ENCODE results near the gene PLA2G1B. TPM values are rescaled to one million over a fixed set of nuclear protein-coding genes. Genes with fewer than 3 reads are reported as not detected.

Gene PLA2G1B
- total RNA-seq, 1 donor, result not detected

DNA sequence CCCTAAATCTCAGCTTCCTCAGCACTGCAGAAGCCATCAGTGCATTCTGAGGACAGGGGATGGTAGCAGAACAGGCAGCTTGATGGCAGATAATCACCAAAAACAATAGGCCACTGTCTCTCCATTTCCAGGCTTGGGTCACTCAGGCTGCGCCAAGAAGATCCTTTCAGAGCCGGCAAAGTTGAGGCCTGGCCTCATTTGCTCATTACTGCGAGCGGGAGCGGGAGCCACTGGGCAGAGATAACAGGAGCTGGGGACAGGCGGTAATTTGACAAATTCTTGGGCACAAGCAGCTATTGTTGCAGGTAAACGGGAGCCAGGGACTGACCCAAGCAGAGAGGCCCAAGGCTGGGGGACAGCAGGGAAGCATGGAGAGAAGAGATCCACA is 39.3 kb upstream of the PLA2G1B start:
- TF ChIP-seq, protein P1, sequence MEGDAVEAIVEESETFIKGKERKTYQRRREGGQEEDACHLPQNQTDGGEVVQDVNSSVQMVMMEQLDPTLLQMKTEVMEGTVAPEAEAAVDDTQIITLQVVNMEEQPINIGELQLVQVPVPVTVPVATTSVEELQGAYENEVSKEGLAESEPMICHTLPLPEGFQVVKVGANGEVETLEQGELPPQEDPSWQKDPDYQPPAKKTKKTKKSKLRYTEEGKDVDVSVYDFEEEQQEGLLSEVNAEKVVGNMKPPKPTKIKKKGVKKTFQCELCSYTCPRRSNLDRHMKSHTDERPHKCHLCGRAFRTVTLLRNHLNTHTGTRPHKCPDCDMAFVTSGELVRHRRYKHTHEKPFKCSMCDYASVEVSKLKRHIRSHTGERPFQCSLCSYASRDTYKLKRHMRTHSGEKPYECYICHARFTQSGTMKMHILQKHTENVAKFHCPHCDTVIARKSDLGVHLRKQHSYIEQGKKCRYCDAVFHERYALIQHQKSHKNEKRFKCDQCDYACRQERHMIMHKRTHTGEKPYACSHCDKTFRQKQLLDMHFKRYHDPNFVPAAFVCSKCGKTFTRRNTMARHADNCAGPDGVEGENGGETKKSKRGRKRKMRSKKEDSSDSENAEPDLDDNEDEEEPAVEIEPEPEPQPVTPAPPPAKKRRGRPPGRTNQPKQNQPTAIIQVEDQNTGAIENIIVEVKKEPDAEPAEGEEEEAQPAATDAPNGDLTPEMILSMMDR (IDR thresholded peaks at IDR 0.05; ENCODE audit: extremely low read depth, low read depth, low read length), result no peak
- Histone ChIP-seq H3K4me1 (ENCODE audit: insufficient read depth, low read length) (peaks cover 3% of the 10 kb centered on the region), H3K4me3 (ENCODE audit: insufficient read depth, low read length) (no peak overlapping the region), H3K27ac (ENCODE audit: low read depth, low read length) (no peak overlapping the region), H3K9me3 (ENCODE audit: low read depth, low read length) (no peaks in the 10 kb centered on the region), H3K79me2 (ENCODE audit: insufficient read depth, low read length) (no peaks in the 10 kb centered on the region), H2AFZ (ENCODE audit: low read length) (no peak overlapping the region), H3K27me3 (ENCODE audit: insufficient read depth, low read length) (peaks cover 47% of the 10 kb centered on the region), H3K36me3 (ENCODE audit: insufficient read depth, low read length) (no peaks in the 10 kb centered on the region), H4K20me1 (ENCODE audit: insufficient read depth, low read length) (no peaks in the 10 kb centered on the region), H3K4me2 (ENCODE audit: insufficient read depth, low read length) (no peak overlapping the region)
- DNase-seq (ENCODE audit: insufficient read length, low spot score, missing footprints), result peak; percentile 76

DNA sequence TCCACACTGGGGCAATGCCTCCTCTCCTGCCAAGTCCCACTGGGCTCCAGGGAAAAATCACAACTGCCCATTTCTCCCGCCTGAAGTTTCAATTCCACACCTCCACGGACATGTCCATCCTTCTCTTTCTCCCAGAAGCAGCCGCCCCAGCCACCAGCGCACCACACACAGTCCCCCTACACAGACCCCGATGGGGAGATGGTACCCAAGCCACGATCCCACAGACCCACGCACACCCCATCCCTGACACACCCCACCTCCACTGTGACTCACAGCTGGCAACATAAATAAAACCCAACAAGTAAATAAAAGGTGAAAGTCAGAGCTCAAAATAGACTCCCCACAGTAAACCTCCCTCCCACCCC is 38.7 kb upstream of the PLA2G1B start:
- no peaks in the 10 kb centered on the region for H3K9me3 ChIP-seq (ENCODE audit: low read depth, low read length)
- H3K4me2 ChIP-seq (ENCODE audit: insufficient read depth, low read length), result no peak overlapping the region
- H3K36me3 ChIP-seq (ENCODE audit: insufficient read depth, low read length), result no peaks in the 10 kb centered on the region
- no peak overlapping the region for H2AFZ ChIP-seq (ENCODE audit: low read length)
- peaks cover 4% of the 10 kb centered on the region for H3K4me1 ChIP-seq (ENCODE audit: insufficient read depth, low read length)
- H3K27ac ChIP-seq (ENCODE audit: low read depth, low read length), result no peak overlapping the region
- no peak overlapping the region for H3K4me3 ChIP-seq (ENCODE audit: insufficient read depth, low read length)
- TF ChIP-seq, protein P1 (IDR thresholded peaks at IDR 0.05; ENCODE audit: extremely low read depth, low read depth, low read length), result no peak
- peaks cover 43% of the 10 kb centered on the region for H3K27me3 ChIP-seq (ENCODE audit: insufficient read depth, low read length)
- no peak for DNase-seq (ENCODE audit: insufficient read length, low spot score, missing footprints)
- H4K20me1 ChIP-seq (ENCODE audit: insufficient read depth, low read length), result no peaks in the 10 kb centered on the region
- no peaks in the 10 kb centered on the region for H3K79me2 ChIP-seq (ENCODE audit: insufficient read depth, low read length)

- Histone ChIP-seq H3K36me3 (ENCODE audit: insufficient read depth, low read length) (no peaks in the 10 kb centered on the region), H2AFZ (ENCODE audit: low read length) (no peak overlapping the region), H3K4me1 (ENCODE audit: insufficient read depth, low read length) (peaks cover 4% of the 10 kb centered on the region), H3K79me2 (ENCODE audit: insufficient read depth, low read length) (no peaks in the 10 kb centered on the region), H3K9me3 (ENCODE audit: low read depth, low read length) (no peaks in the 10 kb centered on the region), H3K4me3 (ENCODE audit: insufficient read depth, low read length) (no peak overlapping the region), H3K4me2 (ENCODE audit: insufficient read depth, low read length) (no peak overlapping the region), H3K27ac (ENCODE audit: low read depth, low read length) (no peak overlapping the region), H4K20me1 (ENCODE audit: insufficient read depth, low read length) (no peaks in the 10 kb centered on the region), H3K27me3 (ENCODE audit: insufficient read depth, low read length) (peaks cover 38% of the 10 kb centered on the region)
- no peak for DNase-seq (ENCODE audit: insufficient read length, low spot score, missing footprints)
- TF ChIP-seq, protein P1 (IDR thresholded peaks at IDR 0.05; ENCODE audit: extremely low read depth, low read depth, low read length), result no peak
Observed at GRCh38 chr12:120365675-120366340, 38.2 kb upstream of the PLA2G1B start.

GRCh38 chr12:120364487-120364886 is 36.9 kb upstream of the PLA2G1B start:
- no peaks in the 10 kb centered on the region for H3K79me2 ChIP-seq (ENCODE audit: insufficient read depth, low read length)
- H3K27ac ChIP-seq (ENCODE audit: low read depth, low read length), result no peak overlapping the region
- no peaks in the 10 kb centered on the region for H4K20me1 ChIP-seq (ENCODE audit: insufficient read depth, low read length)
- H3K4me2 ChIP-seq (ENCODE audit: insufficient read depth, low read length), result no peak overlapping the region
- no peaks in the 10 kb centered on the region for H3K9me3 ChIP-seq (ENCODE audit: low read depth, low read length)
- H3K4me3 ChIP-seq (ENCODE audit: insufficient read depth, low read length), result no peak overlapping the region
- H3K4me1 ChIP-seq (ENCODE audit: insufficient read depth, low read length), result peaks cover 4% of the 10 kb centered on the region
- peak; percentile 38 for DNase-seq (ENCODE audit: insufficient read length, low spot score, missing footprints)
- TF ChIP-seq, protein P1 (IDR thresholded peaks at IDR 0.05; ENCODE audit: extremely low read depth, low read depth, low read length), result no peak
- H3K27me3 ChIP-seq (ENCODE audit: insufficient read depth, low read length), result peaks cover 24% of the 10 kb centered on the region
- no peaks in the 10 kb centered on the region for H3K36me3 ChIP-seq (ENCODE audit: insufficient read depth, low read length)
- no peak overlapping the region for H2AFZ ChIP-seq (ENCODE audit: low read length)
